KG1 (cell line): ENCODE measurements around the gene ZNF429.
"Not testable (repeated sequence)": the region's sequence is repeated elsewhere in the genome, so short reads cannot be mapped to it uniquely, and the experiment has no call there.

Experiments used
- DNase-seq: peaks from one replicate; lab custom pipeline; 2025; lab: John Stamatoyannopoulos, UW

Gene ZNF429

GRCh38 chr19:21505459-21506451 is at the start of gene ZNF429:
Gene ZNF429, plus strand, starts transcription at chr19:21505602. Its CDS starts 170 bp downstream, at chr19:21505772.
- peak; percentile 71 for DNase-seq

- no peak for DNase-seq
These were observed 44.7 kb upstream of the ZNF429 start for GRCh38 chr19:21460686-21461085.

- no peak for DNase-seq
These were observed 42.9 kb upstream of the ZNF429 start for GRCh38 chr19:21462540-21462939.

GRCh38 chr19:21463449-21464105 is 41.8 kb upstream of the ZNF429 start:
- peak; percentile 82 for DNase-seq

GRCh38 chr19:21466627-21467026 is 38.8 kb upstream of the ZNF429 start:
- no peak for DNase-seq

GRCh38 chr19:21468791-21469190 is 36.6 kb upstream of the ZNF429 start:
- DNase-seq, result no peak

- DNase-seq, result no peak
These were observed 32.9 kb upstream of the ZNF429 start for GRCh38 chr19:21472507-21472906.

- DNase-seq, result peak; percentile 85
These were observed 30.7 kb upstream of the ZNF429 start for GRCh38 chr19:21474671-21475181.

- DNase-seq, result not testable (repeated sequence)
These were observed 23.0 kb upstream of the ZNF429 start for GRCh38 chr19:21482361-21482760.

GRCh38 chr19:21482863-21483276 is 22.5 kb upstream of the ZNF429 start:
- no peak for DNase-seq

- peak; percentile 38 for DNase-seq
These were observed 21.7 kb upstream of the ZNF429 start for GRCh38 chr19:21483589-21484170.

GRCh38 chr19:21484631-21485030 is 20.8 kb upstream of the ZNF429 start:
- DNase-seq, result no peak

- DNase-seq, result no peak
These were observed 19.5 kb upstream of the ZNF429 start for GRCh38 chr19:21485926-21486325.

- no peak for DNase-seq
These were observed 17.4 kb upstream of the ZNF429 start for GRCh38 chr19:21487969-21488368.

GRCh38 chr19:21491146-21491545 is 14.3 kb upstream of the ZNF429 start:
- no peak for DNase-seq

- DNase-seq, result no peak
These were observed 12.2 kb upstream of the ZNF429 start for GRCh38 chr19:21492947-21493906.

GRCh38 chr19:21496876-21497275 is 8.5 kb upstream of the ZNF429 start:
- no peak for DNase-seq

- no peak for DNase-seq
These were observed 6.8 kb upstream of the ZNF429 start for GRCh38 chr19:21498651-21499050.

GRCh38 chr19:21508198-21508597 is 2.8 kb downstream of the ZNF429 start:
- DNase-seq, result no peak

- not testable (repeated sequence) for DNase-seq
These were observed 5.7 kb downstream of the ZNF429 start for GRCh38 chr19:21511058-21511457.

GRCh38 chr19:21512609-21513008 is 7.2 kb downstream of the ZNF429 start:
- not testable (repeated sequence) for DNase-seq
